ENCODE data around the gene ANAPC15.

Gene ANAPC15

GRCh38 chr11:72102631-72102945 is 9.9 kb downstream of the ANAPC15 start:
- peak overlapping the region; percentile 81 for H3K4me2 ChIP-seq (ENCODE audit: low read length)
- peaks cover 5% of the 10 kb centered on the region; the same call in 1 of the 2 replicates for H3F3A ChIP-seq (ENCODE audit: control insufficient read depth, insufficient read depth)
- peaks cover 56% of the 10 kb centered on the region for H3K36me3 ChIP-seq (ENCODE audit: control insufficient read depth, low read length)
- H3K27ac ChIP-seq (ENCODE audit: low read depth, low read length): peak overlapping the region; percentile 77
- H3K9me2 ChIP-seq (replicated peaks; ENCODE audit: control insufficient read depth, low read length): no peaks in the 10 kb centered on the region
- H3K79me2 ChIP-seq (ENCODE audit: control insufficient read depth, low read length): peaks cover 40% of the 10 kb centered on the region
- H4K20me1 ChIP-seq (ENCODE audit: control insufficient read depth, insufficient read depth, low read depth, low read length): no peaks in the 10 kb centered on the region
- TF ChIP-seq CTCF (IDR thresholded peaks at IDR 0.05; ENCODE audit: low read depth, low read length, poor library complexity, severe bottlenecking): no peak
- TF ChIP-seq EZH2phosphoT487 (IDR thresholded peaks at IDR 0.05; ENCODE audit: borderline replicate concordance, low read length): no peak
- H3K4me1 ChIP-seq (ENCODE audit: control insufficient read depth, low read length): peaks cover 26% of the 10 kb centered on the region
- H3K27me3 ChIP-seq (ENCODE audit: control insufficient read depth, low read length): no peaks in the 10 kb centered on the region
- peak overlapping the region; percentile 89 for H3K4me3 ChIP-seq (ENCODE audit: low read length)
- no peaks in the 10 kb centered on the region for H3K9me3 ChIP-seq (ENCODE audit: control insufficient read depth, insufficient read depth, low read length)

- Histone ChIP-seq H4K20me1 (ENCODE audit: control insufficient read depth, insufficient read depth, low read depth, low read length) (no peaks in the 10 kb centered on the region), H3K36me3 (ENCODE audit: control insufficient read depth, low read length) (peaks cover 60% of the 10 kb centered on the region), H3K4me3 (ENCODE audit: low read length) (peak overlapping the region; percentile 89), H3K27me3 (ENCODE audit: control insufficient read depth, low read length) (no peaks in the 10 kb centered on the region), H3K9me3 (ENCODE audit: control insufficient read depth, insufficient read depth, low read length) (no peaks in the 10 kb centered on the region), H3K27ac (ENCODE audit: low read depth, low read length) (peak overlapping the region; percentile 77), H3K9me2 (replicated peaks; ENCODE audit: control insufficient read depth, low read length) (no peaks in the 10 kb centered on the region), H3K79me2 (ENCODE audit: control insufficient read depth, low read length) (peaks cover 40% of the 10 kb centered on the region), H3K4me1 (ENCODE audit: control insufficient read depth, low read length) (peaks cover 26% of the 10 kb centered on the region), H3F3A (ENCODE audit: control insufficient read depth, insufficient read depth) (peaks cover 5% of the 10 kb centered on the region; the same call in 1 of the 2 replicates), H3K4me2 (ENCODE audit: low read length) (peak overlapping the region; percentile 81)
- no peak for TF ChIP-seq CTCF (IDR thresholded peaks at IDR 0.05; ENCODE audit: low read depth, low read length, poor library complexity, severe bottlenecking)
- TF ChIP-seq EZH2phosphoT487 (IDR thresholded peaks at IDR 0.05; ENCODE audit: borderline replicate concordance, low read length): no peak
Measured at GRCh38 chr11:72102162-72102561, 10.3 kb downstream of the ANAPC15 start.

- TF ChIP-seq EZH2phosphoT487 (IDR thresholded peaks at IDR 0.05; ENCODE audit: borderline replicate concordance, low read length): no peak
- no peak for TF ChIP-seq CTCF (IDR thresholded peaks at IDR 0.05; ENCODE audit: low read depth, low read length, poor library complexity, severe bottlenecking)
- Histone ChIP-seq H3K27ac (ENCODE audit: low read depth, low read length) (no peak overlapping the region), H3K4me1 (ENCODE audit: control insufficient read depth, low read length) (peaks cover 26% of the 10 kb centered on the region), H3K4me3 (ENCODE audit: low read length) (no peak overlapping the region), H3F3A (ENCODE audit: control insufficient read depth, insufficient read depth) (peaks cover 3% of the 10 kb centered on the region; the same call in 1 of the 2 replicates), H3K9me2 (replicated peaks; ENCODE audit: control insufficient read depth, low read length) (no peaks in the 10 kb centered on the region), H3K27me3 (ENCODE audit: control insufficient read depth, low read length) (no peaks in the 10 kb centered on the region), H3K79me2 (ENCODE audit: control insufficient read depth, low read length) (peaks cover 40% of the 10 kb centered on the region), H3K36me3 (ENCODE audit: control insufficient read depth, low read length) (peaks cover 68% of the 10 kb centered on the region), H4K20me1 (ENCODE audit: control insufficient read depth, insufficient read depth, low read depth, low read length) (no peaks in the 10 kb centered on the region), H3K4me2 (ENCODE audit: low read length) (peak overlapping the region; percentile 81; the same call in 1 of the 2 replicates), H3K9me3 (ENCODE audit: control insufficient read depth, insufficient read depth, low read length) (no peaks in the 10 kb centered on the region)
Measured at GRCh38 chr11:72100462-72100861, 12.0 kb downstream of the ANAPC15 start.

Data from DOHH2 (cell line).